A549 treated with ZK216348 at 1 μM for 4 hours (cell line): ENCODE results near the gene C19orf67. TPM values are rescaled to one million over a fixed set of nuclear protein-coding genes. Genes with fewer than 3 reads are reported as not detected.

Experiments used
- total RNA-seq: library from RNA; stranded (reverse); fragments of 200-300 nt; extraction: Qiagen RNA extraction; gene quantifications from 5 replicates; pipeline ENCODE4 v1.2.3, GENCODE V29; 2022; ENCODE audit warnings: low read depth

C19orf67 gene
- not detected in 5 replicates for total RNA-seq

DNA sequence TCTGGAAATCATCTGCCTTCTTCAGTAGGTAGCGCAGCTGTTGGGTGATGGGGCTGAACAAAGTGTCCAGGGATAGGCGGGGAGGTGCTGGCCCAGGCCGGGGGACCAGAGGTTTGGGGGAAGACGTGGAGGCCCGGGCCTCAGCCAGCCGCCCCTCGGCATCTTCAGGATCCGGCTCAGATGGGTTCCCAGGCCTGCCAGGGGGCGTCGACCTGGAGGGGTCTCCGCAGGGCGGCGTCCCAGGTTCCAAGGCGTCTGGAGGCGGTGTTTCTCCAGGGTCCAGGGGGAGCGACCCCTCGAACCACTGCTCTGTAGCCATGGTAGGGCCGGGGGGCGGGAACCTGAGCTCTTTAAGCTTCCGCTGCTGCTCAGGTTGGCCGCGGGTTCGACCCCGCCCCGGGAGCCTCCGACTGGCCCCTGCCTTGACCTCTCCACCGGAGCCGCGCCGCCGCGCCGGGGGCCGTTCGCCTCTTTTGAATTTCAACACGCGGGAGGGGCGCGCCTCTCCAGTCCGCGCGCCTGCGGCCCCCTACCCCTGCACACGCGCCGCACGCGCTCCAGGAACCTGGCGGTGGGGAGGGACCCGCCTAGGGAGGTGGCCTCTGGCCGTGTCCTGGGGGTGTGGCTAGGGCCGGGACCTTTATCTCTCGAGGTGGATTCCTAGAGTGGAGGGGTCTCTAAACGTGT, at the start of gene C19orf67:
Gene C19orf67 (minus strand): TSS at position 475 of the 687 bp plus-strand sequence. CDS start 156 bp downstream, at position 319.

DNA sequence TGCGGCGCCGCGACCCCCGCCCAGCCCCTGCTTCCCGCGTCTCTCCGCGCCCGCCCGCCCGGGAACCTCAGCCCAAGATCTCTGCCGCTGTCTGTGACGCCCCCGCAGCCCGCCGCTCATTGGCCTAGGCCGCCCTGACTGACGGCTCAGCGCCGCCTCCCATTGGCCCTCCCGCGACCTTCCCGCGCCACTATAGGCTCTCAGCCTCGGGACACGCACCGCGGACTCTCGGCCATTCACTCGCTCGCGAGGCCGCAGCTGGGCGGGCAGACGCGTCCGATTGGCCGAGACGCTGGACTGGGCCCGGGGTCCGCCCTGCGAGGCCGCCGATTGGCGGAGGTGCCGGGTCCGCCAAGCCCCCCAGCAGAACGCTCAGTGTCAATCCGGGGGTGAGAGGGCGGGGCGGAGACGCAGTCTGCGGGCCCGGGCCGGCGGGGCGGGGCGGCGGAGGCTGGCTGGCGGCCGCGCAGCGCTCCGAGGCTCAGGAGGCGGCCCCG, 32.1 kb upstream of the C19orf67 start, which contains the start of gene PRKACA:
Gene PRKACA (minus strand): TSS at position 95 of the 497 bp plus-strand sequence. CDS start 215 bp downstream, outside the sequence.

DNA sequence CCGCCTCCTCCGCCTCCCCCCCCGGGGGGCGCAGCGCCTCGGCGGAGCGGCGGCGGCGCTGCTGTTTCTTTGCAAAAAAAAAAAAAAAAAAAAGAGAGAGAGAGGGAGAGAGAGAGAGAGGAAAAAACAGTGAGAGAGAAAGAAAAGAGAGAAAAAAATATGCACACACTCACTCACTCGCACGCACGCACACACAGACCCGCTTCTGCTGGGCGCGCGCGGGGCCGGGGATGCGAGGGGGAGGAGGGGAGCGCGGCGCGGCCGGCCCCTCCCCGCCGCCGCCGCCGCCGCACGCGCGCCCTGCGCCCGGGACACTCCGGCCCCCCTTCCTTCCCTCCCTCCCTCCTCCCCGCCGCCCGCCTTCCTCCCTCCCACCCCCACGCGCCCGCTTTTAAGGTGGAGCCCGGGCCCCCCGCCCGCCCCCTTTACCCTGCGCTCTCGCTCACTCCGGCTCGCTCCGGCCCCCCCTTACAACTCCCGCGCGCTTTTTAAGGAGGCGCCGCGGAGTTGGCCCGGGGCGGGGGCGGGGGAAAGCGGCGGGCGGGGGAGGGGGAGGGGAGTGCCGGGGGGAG, 5.0 kb upstream of the C19orf67 start, which contains the start of gene SAMD1:
Gene SAMD1 (minus strand): TSS at position 243 of the 572 bp plus-strand sequence.

DNA sequence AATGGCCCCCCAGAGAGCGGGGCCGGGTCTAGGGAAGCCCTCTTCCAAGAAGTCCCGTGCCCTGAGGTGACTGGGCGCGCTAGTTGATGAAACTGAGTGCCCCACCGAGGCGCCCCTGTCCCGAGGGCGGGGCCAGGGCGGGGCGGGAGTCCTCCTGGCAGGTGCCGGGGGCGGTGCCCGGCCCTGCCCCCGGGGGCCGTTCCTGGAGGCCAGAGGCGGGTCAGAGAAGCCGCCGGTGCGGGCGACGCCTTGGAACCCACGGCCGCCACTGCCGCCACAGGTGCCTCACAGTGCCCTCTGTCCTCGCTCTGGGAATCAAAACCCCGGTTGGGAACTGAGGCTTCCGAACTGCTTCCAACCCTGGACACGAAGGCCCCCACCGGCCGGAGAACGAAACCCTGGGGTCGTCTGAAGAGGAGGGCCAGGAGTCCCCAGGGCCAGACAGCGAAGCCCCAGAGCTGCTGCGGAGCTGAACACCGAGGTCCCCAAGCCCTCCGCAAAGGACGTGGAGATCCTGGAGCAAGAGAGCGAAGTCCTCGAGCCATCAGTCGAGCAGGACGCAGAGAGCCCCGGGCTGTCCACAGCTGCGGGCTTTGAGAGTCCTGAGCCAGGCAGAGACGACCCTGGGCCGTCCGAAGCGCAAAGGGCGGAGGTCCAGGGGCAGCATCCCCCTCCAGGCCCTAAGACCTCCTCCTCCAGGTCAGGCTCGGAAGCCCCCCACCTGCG, 12.9 kb downstream of the C19orf67 start, which contains the start of gene MISP3:
Gene MISP3 (plus strand): TSS at position 252 of the 726 bp plus-strand sequence. CDS start 524 bp downstream, outside the sequence.

DNA sequence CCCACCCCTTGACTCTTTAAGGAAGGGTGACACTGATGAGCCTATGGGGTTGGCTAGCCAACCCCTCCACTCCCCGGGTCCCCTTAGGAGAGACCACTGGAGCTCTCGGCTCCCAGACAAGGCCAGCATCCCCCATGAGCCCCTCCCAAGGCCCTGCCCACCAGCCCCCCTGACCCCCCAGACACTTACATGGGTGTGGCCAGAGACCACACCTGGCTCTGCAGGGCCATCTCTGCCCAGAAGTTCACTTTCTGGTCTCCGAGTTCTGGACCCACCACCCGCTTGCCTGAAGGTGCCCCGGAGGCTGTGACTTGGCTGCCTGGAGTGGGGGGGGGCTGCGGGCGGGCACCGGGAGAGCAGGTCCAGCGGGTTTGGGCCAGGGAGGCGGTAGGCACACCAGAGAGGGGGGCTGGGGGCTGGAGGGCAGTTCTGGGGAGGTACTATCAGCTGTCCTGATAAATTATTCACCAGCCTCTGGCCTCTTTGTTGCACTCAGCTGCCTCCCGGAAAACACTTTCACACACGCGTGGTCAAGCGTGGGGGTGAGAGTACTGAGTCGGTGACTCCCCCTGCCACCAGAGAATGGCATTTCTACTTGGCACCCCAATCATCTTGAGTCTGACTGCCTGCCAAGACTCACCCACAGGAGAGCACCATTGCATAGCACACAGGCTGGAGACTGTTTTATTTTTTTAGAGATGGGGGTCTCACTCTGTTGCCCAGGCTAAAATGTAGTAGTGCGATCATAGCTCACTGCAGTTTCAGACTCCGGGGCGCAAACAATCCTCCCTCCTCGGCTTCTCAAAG, 23.6 kb downstream of the C19orf67 start, which contains the start of gene PALM3:
Gene PALM3 (minus strand): TSS at position 326 of the 807 bp plus-strand sequence. CDS start 96 bp downstream, at position 230.

DNA sequence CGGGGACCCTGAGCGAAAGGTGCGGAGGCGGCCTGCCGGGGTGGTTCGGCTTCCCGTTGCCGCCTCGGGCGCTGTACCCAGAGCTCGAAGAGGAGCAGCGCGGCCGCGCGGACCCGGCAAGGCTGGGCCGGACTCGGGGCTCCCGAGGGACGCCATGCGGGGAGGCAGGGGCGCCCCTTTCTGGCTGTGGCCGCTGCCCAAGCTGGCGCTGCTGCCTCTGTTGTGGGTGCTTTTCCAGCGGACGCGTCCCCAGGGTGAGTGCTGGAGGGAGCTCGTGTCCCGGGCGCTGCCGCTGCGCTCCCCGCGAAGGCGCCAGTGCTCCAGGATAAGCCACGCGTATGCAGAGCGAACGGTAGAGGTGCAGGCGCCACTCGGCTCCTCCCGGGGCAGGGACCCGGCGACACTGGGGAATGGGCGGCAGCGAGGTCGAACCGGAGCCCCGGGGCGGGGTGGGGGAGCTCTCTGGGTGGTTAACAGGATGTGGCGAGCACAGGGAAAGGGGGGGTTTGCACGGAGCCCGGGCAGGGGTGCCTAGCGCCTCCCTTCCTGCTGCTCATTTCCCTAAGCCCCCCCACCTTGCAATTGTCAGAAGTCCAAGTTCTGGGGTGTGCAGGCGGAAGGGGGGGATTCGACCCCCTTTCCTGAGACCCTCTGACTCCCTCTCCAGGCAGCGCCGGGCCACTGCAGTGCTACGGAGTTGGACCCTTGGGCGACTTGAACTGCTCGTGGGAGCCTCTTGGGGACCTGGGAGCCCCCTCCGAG, 53.7 kb downstream of the C19orf67 start, which contains the start of gene IL27RA:
Gene IL27RA (plus strand): TSS at position 44 of the 762 bp plus-strand sequence. CDS start 111 bp downstream, at position 155.

Other genes with a start within 250 kb of the C19orf67 start
- gene NANOS3, start 208.6 kb downstream of the C19orf67 start, total RNA-seq = 2.3 to 3.7 TPM (median 2.6 TPM) in 5 replicates
- gene BRME1, start 179.7 kb downstream of the C19orf67 start, total RNA-seq = 0.14 to 0.85 TPM (median 0.56 TPM) in 4 of 5 replicates, not detected in the other
- 7.6 to 11.7 TPM (median 10.5 TPM) in 5 replicates for gene CC2D1A, start 179.6 kb downstream of the C19orf67 start, total RNA-seq
- 0.95 to 1.7 TPM (median 1.0 TPM) in 5 replicates for gene PODNL1, start 147.4 kb downstream of the C19orf67 start, total RNA-seq
- 14.5 to 26.5 TPM (median 22.0 TPM) in 5 replicates for gene DCAF15, start 133.3 kb downstream of the C19orf67 start, total RNA-seq
- 2.2 to 6.5 TPM (median 5.8 TPM) in 5 replicates for gene RFX1, start 79.5 kb downstream of the C19orf67 start, total RNA-seq
- not detected in 5 replicates for gene RLN3, start 57.6 kb downstream of the C19orf67 start, total RNA-seq
- gene IL27RA, start 54.0 kb downstream of the C19orf67 start, total RNA-seq = 5.7 to 10.9 TPM (median 9.8 TPM) in 5 replicates
- 1.4 to 3.5 TPM (median 1.8 TPM) in 5 replicates for gene PALM3, start 23.7 kb downstream of the C19orf67 start, total RNA-seq
- gene MISP3, start 13.0 kb downstream of the C19orf67 start, total RNA-seq = 2.1 to 5.4 TPM (median 3.9 TPM) in 5 replicates
- 25.4 to 49.0 TPM (median 42.9 TPM) in 5 replicates for gene SAMD1, start 5.0 kb upstream of the C19orf67 start, total RNA-seq
- gene PRKACA, start 32.0 kb upstream of the C19orf67 start, total RNA-seq = 33.3 to 37.7 TPM (median 34.9 TPM) in 5 replicates
- gene ASF1B, start 50.8 kb upstream of the C19orf67 start, total RNA-seq = 24.7 to 33.8 TPM (median 33.5 TPM) in 5 replicates
- gene ADGRL1, start 120.4 kb upstream of the C19orf67 start, total RNA-seq = 2.3 to 5.8 TPM (median 5.1 TPM) in 5 replicates